C4-2B (cell line): Measurements from ENCODE around the gene NELFB.

Experiments
- CTCF ChIP-seq: fragments of 450-650 bp; conservative IDR thresholded peaks from 2 replicates; pipeline ENCODE4 v1.5.1; 2017; ENCODE audit warnings: mild to moderate bottlenecking
- ZFX ChIP-seq: fragments of 450-650 bp; IDR thresholded peaks from 2 replicates; pipeline ENCODE4 v1.6.1; 2017

DNA sequence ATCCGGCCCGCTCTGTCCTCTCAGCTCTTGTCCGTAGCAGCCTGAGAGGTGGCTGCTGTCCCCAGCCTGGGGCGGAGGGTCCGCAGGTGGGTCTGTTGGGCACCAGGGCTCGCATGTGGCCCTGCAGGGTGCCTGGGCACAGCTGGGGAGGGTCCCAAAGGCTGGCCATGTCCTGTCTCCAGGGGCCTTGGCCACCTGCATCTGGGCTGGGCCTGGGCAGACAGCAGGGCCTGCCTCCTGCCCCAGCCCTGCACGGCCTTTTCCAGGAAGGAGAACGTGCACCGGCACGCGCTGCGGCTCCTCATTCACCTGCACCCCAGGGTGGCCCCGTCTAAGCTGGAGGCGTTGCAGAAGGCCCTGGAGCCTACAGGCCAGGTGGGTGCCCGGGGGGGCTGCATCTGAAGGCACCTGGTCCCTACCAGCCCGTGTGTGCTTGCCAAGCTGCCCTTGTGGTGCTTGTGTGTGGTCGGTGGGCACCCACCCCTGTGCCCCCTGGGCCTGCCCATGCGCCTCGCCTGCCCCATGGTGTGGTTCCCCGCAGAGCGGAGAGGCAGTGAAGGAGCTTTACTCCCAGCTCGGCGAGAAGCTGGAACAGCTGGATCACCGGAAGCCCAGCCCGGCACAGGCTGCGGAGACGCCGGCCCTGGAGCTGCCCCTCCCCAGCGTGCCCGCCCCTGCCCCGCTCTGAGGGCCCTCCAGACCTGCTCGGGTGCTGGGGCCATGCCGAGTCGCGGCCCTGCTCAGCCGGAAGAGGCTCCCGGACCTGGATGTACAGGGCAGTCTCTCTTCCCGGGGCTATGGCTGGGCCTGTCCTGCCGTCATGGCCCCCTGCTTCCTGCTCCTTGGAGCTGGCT is 17.3 kb downstream of the NELFB start:
- TF ChIP-seq CTCF (no peak), ZFX (no peak)
